ENCODE measurements around the gene ECI1.

ECI1 gene

GRCh38 chr16:2199621-2200139 lies 51.7 kb downstream of the ECI1 start:
- in situ Hi-C loops (cut with MboI; ENCODE audit: low sequenced_read_pairs), result no loop called here

- in situ Hi-C loops (cut with MboI; ENCODE audit: low sequenced_read_pairs), result no loop called here
These were observed 52.3 kb downstream of the ECI1 start for GRCh38 chr16:2199095-2199494.

DNA sequence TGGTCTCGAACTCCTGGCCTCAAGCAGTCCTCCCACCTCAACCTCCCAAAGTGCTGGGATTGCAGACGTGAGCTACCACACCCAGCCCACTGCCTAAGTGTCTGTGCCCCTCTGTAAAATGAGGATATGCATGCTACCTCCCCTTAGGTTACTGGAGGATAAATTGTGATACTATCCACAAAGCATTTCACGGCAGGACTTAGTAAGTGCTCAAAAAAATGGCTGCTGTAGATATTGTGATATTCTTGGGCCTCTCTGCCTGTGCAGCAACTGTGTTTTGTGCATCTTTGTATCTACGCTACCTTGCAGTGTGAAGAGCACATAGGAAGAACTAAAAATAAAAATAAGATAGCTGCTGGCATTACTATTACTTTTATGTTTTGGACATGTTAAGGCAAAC lies 53.1 kb downstream of the ECI1 start:
- in situ Hi-C loops (cut with MboI; ENCODE audit: low sequenced_read_pairs), result no loop called here

DNA sequence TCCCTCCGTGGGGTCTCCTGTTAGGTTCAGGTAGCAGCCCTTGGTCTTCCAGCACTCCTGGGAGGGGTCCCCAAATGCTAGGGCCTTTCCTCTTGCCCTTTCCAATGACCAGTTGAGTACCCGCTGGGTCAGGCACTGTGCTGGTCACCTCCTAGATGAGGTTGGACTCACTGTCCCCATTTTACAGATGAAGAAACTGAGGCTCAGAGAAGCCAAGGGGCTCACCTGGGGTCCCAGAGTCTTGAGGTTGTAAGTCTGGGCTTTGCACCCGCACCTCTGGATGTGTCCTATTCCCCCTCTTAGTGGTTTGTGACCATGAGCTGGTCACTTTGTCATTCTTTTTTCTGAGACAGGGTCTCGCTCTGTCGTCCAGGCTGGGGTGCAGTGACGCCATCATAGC lies 53.6 kb downstream of the ECI1 start:
- in situ Hi-C loops (cut with MboI; ENCODE audit: low sequenced_read_pairs), result no loop called here

- in situ Hi-C loops (cut with MboI; ENCODE audit: low sequenced_read_pairs), result no loop called here
These were observed 54.3 kb downstream of the ECI1 start for GRCh38 chr16:2196981-2197511.

- in situ Hi-C loops (cut with MboI; ENCODE audit: low sequenced_read_pairs), result no loop called here
These were observed 55.0 kb downstream of the ECI1 start, which contains the start of gene CASKIN1 for GRCh38 chr16:2196162-2196980. CASKIN1 (minus strand) TSS chr16:2196605; CDS start chr16:2196432, 173 bp downstream.

GRCh38 chr16:2195322-2196161 lies 55.8 kb downstream of the ECI1 start:
- in situ Hi-C loops (cut with MboI; ENCODE audit: low sequenced_read_pairs), result no loop called here

DNA sequence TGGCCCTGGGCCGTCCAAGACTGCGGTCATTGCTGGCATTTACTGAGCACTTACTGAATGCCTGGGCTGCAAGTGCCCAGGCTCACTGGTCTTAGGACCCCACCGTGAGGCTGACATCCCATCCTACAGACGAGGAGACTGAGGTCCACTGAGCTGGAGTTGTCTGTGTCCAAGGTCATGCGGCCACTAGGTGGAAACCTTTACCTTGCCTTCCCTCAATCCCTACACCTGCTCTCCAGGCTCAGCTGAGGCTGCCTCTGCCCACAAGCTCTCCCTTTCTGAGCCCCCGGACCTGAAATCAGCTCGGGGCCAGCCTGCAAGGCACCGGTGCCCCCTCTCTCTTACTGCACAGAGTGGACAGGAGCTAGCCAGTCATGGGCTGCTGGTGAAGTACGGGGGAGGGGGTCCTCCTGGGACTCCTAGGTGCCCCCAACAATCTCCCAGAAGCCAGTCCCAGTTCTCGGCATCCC lies 56.5 kb downstream of the ECI1 start:
- in situ Hi-C loops (cut with MboI; ENCODE audit: low sequenced_read_pairs), result no loop called here

GRCh38 chr16:2194166-2194834 lies 57.1 kb downstream of the ECI1 start:
- in situ Hi-C loops (cut with MboI; ENCODE audit: low sequenced_read_pairs), result no loop called here

GRCh38 chr16:2191446-2191706 lies 60.0 kb downstream of the ECI1 start:
- in situ Hi-C loops (cut with MboI; ENCODE audit: low sequenced_read_pairs), result no loop called here

GRCh38 chr16:2190659-2191445 lies 60.5 kb downstream of the ECI1 start:
- in situ Hi-C loops (cut with MboI; ENCODE audit: low sequenced_read_pairs), result no loop called here

GRCh38 chr16:2190002-2190658 lies 61.3 kb downstream of the ECI1 start:
- in situ Hi-C loops (cut with MboI; ENCODE audit: low sequenced_read_pairs), result no loop called here

Data from HL-60/S4 treated with phorbol 12-myristate 13-acetate at 8.2 ng/mL for 4 days and 3 days (cell line).